ENCODE data around the gene CCDC191.

GRCh38 chr3:114060906-114061655 is 4.8 kb upstream of the CCDC191 start:
- TF ChIP-seq CTCF (IDR thresholded peaks at IDR 0.05; ENCODE audit: low read length) (no peak), EZH2phosphoT487 (IDR thresholded peaks at IDR 0.05; ENCODE audit: low read length) (no peak)

All from MM.1S (cell line).